WTC11 (cell line): ENCODE results near the gene KRTCAP2. TPM values are rescaled to one million over a fixed set of nuclear protein-coding genes. Genes with fewer than 3 reads are reported as not detected.

Experiments
- ATAC-seq: fragments of 200-7000 bp; cut with Tn5 transposase; 2 replicates; pipeline ENCODE4 v1.10.0; 2021; ENCODE audit warnings: mild to moderate bottlenecking, moderate library complexity
- CTCF ChIA-PET: fragments of 300-600 bp; sonication (Branson Sonifier 250); formaldehyde crosslinking; loops from one replicate; lab custom pipeline; 2021; ENCODE audit warnings: antibody characterized with exemption; lab: Charles Lee
- POLR2A ChIA-PET: fragments of 350-600 bp; sonication (Branson Sonifier 250); formaldehyde crosslinking; loops from one replicate; lab custom pipeline; 2021; ENCODE audit warnings: antibody characterized with exemption; lab: Charles Lee
- DNase-seq: peaks from one replicate; pipeline ENCODE4 v3.0.0; 2021; ENCODE audit warnings: low spot score
- H3K27ac Mint-ChIP-seq: 2 replicates; pipeline ENCODE4 v1.8.0; 2021; ENCODE audit warnings: mixed read lengths
- H3K27me3 Mint-ChIP-seq: 2 replicates; pipeline ENCODE4 v1.8.0; 2021; ENCODE audit warnings: low read depth, mild to moderate bottlenecking, moderate library complexity, mixed read lengths
- H3K36me3 Mint-ChIP-seq: 2 replicates; pipeline ENCODE4 v1.8.0; 2021; ENCODE audit warnings: mixed read lengths
- H3K4me1 Mint-ChIP-seq: 2 replicates; pipeline ENCODE4 v1.8.0; 2022; ENCODE audit warnings: mixed read lengths
- H3K4me3 Mint-ChIP-seq: 2 replicates; pipeline ENCODE4 v1.8.0; 2021; ENCODE audit warnings: mild to moderate bottlenecking, moderate library complexity, mixed read lengths
- H3K9me3 Mint-ChIP-seq: 2 replicates; pipeline ENCODE4 v1.8.0; 2021; ENCODE audit warnings: mixed read lengths
- ARID4B ChIP-seq: sonication (generic); formaldehyde crosslinking; IDR thresholded peaks from 2 replicates; pipeline ENCODE4 v1.8.0; 2023; ENCODE audit warnings: missing genetic modification reagents, mild to moderate bottlenecking, borderline replicate concordance
- ATF3 ChIP-seq: sonication (generic); formaldehyde crosslinking; conservative IDR thresholded peaks from 2 replicates; pipeline ENCODE4 v1.8.1; 2022; ENCODE audit warnings: mild to moderate bottlenecking, missing genetic modification reagents
- E2F4 ChIP-seq: sonication (generic); formaldehyde crosslinking; IDR thresholded peaks from 2 replicates; pipeline ENCODE4 v1.8.1; 2022; ENCODE audit warnings: low read depth, mild to moderate bottlenecking, moderate library complexity, missing genetic modification reagents, borderline replicate concordance
- ESRRA ChIP-seq: sonication (generic); formaldehyde crosslinking; IDR thresholded peaks from 2 replicates; pipeline ENCODE4 v1.8.1; 2022; ENCODE audit warnings: mild to moderate bottlenecking, missing genetic modification reagents, borderline replicate concordance
- ETV6 ChIP-seq: sonication (generic); formaldehyde crosslinking; IDR thresholded peaks from 2 replicates; pipeline ENCODE4 v1.8.1; 2022; ENCODE audit warnings: mild to moderate bottlenecking, missing genetic modification reagents
- FOXK1 ChIP-seq: sonication (generic); formaldehyde crosslinking; IDR thresholded peaks from 2 replicates; pipeline ENCODE4 v1.8.0; 2022; ENCODE audit warnings: mild to moderate bottlenecking, moderate library complexity, missing genetic modification reagents
- FOXP4 ChIP-seq: sonication (generic); formaldehyde crosslinking; IDR thresholded peaks from 2 replicates; pipeline ENCODE4 v1.8.0; 2022; ENCODE audit warnings: mild to moderate bottlenecking, missing genetic modification reagents
- GABPB1 ChIP-seq: sonication (generic); formaldehyde crosslinking; IDR thresholded peaks from 2 replicates; pipeline ENCODE4 v1.8.1; 2023; ENCODE audit warnings: mild to moderate bottlenecking, missing genetic modification reagents
- JUN ChIP-seq: sonication (generic); formaldehyde crosslinking; IDR thresholded peaks from 2 replicates; pipeline ENCODE4 v1.8.0; 2023; ENCODE audit warnings: mild to moderate bottlenecking, missing genetic modification reagents
- MAX ChIP-seq: sonication (generic); formaldehyde crosslinking; IDR thresholded peaks from 2 replicates; pipeline ENCODE4 v1.8.0; 2022; ENCODE audit warnings: mild to moderate bottlenecking, missing genetic modification reagents
- NFATC4 ChIP-seq: fragments of 250-450 bp; sonication (Bioruptor Pico); IDR thresholded peaks from 2 replicates; pipeline ENCODE4 v1.9.0; 2021; ENCODE audit warnings: mild to moderate bottlenecking
- NFE2L1 ChIP-seq: sonication (generic); formaldehyde crosslinking; IDR thresholded peaks from 2 replicates; pipeline ENCODE4 v1.8.1; 2023; ENCODE audit warnings: missing genetic modification reagents
- OVOL2 ChIP-seq: fragments of 250-450 bp; sonication (Bioruptor Pico); IDR thresholded peaks from 2 replicates; pipeline ENCODE4 v1.9.0; 2021; ENCODE audit warnings: mild to moderate bottlenecking, borderline replicate concordance
- RELA ChIP-seq: sonication (generic); formaldehyde crosslinking; IDR thresholded peaks from 2 replicates; pipeline ENCODE4 v1.8.1; 2022; ENCODE audit warnings: missing genetic modification reagents, mild to moderate bottlenecking, borderline replicate concordance
- TEAD1 ChIP-seq: sonication (generic); formaldehyde crosslinking; IDR thresholded peaks from 2 replicates; pipeline ENCODE4 v1.8.0; 2022; ENCODE audit warnings: mild to moderate bottlenecking, missing genetic modification reagents
- TP53 ChIP-seq: sonication (generic); formaldehyde crosslinking; IDR thresholded peaks from 2 replicates; pipeline ENCODE4 v1.8.1; 2023; ENCODE audit warnings: mild to moderate bottlenecking, missing genetic modification reagents
- USF2 ChIP-seq: sonication (generic); formaldehyde crosslinking; IDR thresholded peaks from 2 replicates; pipeline ENCODE4 v1.8.1; 2023; ENCODE audit warnings: mild to moderate bottlenecking, missing genetic modification reagents, moderate library complexity
- ZNF263 ChIP-seq: sonication (generic); formaldehyde crosslinking; IDR thresholded peaks from 2 replicates; pipeline ENCODE4 v1.8.1; 2022; ENCODE audit warnings: low read depth, mild to moderate bottlenecking, moderate library complexity, missing genetic modification reagents
- total RNA-seq: library from RNA; stranded (reverse); gene quantifications from 3 replicates; pipeline ENCODE4 v1.2.3, GENCODE V29; 2021

The KRTCAP2 gene
- total RNA-seq, 1 experiment from 2014 or later = 104 TPM

- TF ChIP-seq ARID4B (no peak), E2F4 (CRISPR knock-in tag) (no peak), OVOL2 (no peak), ESRRA (CRISPR knock-in tag) (no peak), MAX (CRISPR knock-in tag) (no peak), JUN (CRISPR knock-in tag) (no peak), ATF3 (CRISPR knock-in tag) (no peak), GABPB1 (CRISPR knock-in tag) (no peak), TEAD1 (CRISPR knock-in tag) (no peak), NFATC4 (CRISPR knock-in tag) (no peak), RELA (CRISPR knock-in tag) (no peak), FOXK1 (CRISPR knock-in tag) (no peak), ETV6 (no peak)
- ChIA-PET CTCF (interaction anchor here (0.6 to 12.9 kb wide), 17 partner anchors 11 to 111 kb away, joined by 3 to 164 read pairs (median 5); partner anchors contain the start of genes EFNA3, EFNA4, KRTCAP2 and TRIM46), POLR2A (interaction anchor here (0.8 to 2.1 kb wide), 4 partner anchors 37 to 46 kb away, joined by 3 to 9 read pairs (median 3); partner anchors contain the start of gene KRTCAP2)
- H3K36me3 Mint-ChIP-seq = peaks cover 11% of the 10 kb centered on the region
- H3K4me3 Mint-ChIP-seq = peak overlapping the region; percentile 90
- no peak overlapping the region for H3K27ac Mint-ChIP-seq
- no peak for ATAC-seq
- H3K4me1 Mint-ChIP-seq = peaks cover 55% of the 10 kb centered on the region
- DNase-seq = no peak
- H3K9me3 Mint-ChIP-seq = no peaks in the 10 kb centered on the region
- peaks cover 55% of the 10 kb centered on the region for H3K27me3 Mint-ChIP-seq
Measured at GRCh38 chr1:155127967-155128754, 44.9 kb downstream of the KRTCAP2 start.

GRCh38 chr1:155127105-155127966 lies 45.8 kb downstream of the KRTCAP2 start, which contains the start of gene EFNA1:
EFNA1 (plus strand) TSS chr1:155127876; CDS start chr1:155127978, 102 bp downstream.
- peaks cover 55% of the 10 kb centered on the region for H3K4me1 Mint-ChIP-seq
- ATAC-seq (peak; percentile 24), DNase-seq (peak; percentile 61)
- peaks cover 55% of the 10 kb centered on the region for H3K27me3 Mint-ChIP-seq
- ChIA-PET CTCF (interaction anchor here (1.0 to 12.9 kb wide), 5 partner anchors 37 to 64 kb away, joined by 3 to 164 read pairs (median 40); partner anchors contain the start of genes EFNA4, KRTCAP2 and TRIM46), POLR2A (interaction anchor here (1.0 kb wide), 1 partner anchor 29 kb away, joined by 5 read pairs; no protein-coding TSS in a partner anchor)
- TF ChIP-seq FOXK1 (CRISPR knock-in tag) = peak; percentile 58; the same call in 1 of the 2 replicates
- TF ChIP-seq ZNF263 (CRISPR knock-in tag) = no peak
- TF ChIP-seq FOXP4 (CRISPR knock-in tag) = peak; percentile 27; the same call in 1 of the 2 replicates
- TF ChIP-seq GABPB1 (CRISPR knock-in tag) = peak; percentile 79
- peak; percentile 53; the same call in 1 of the 2 replicates for TF ChIP-seq MAX (CRISPR knock-in tag)
- no peak for TF ChIP-seq USF2 (CRISPR knock-in tag)
- no peak for TF ChIP-seq NFE2L1 (CRISPR knock-in tag)
- no peak for TF ChIP-seq TP53
- no peaks in the 10 kb centered on the region for H3K9me3 Mint-ChIP-seq
- peak within 1 kb of the TSS; percentile 90 for H3K4me3 Mint-ChIP-seq
- peaks cover 9% of the 10 kb centered on the region for H3K36me3 Mint-ChIP-seq
- H3K27ac Mint-ChIP-seq = no peak within 1 kb of the TSS; the same call in 1 of the 2 replicates
